ENCODE results near the gene UBE2N. TPM values are rescaled to one million over a fixed set of nuclear protein-coding genes. Genes with fewer than 3 reads are reported as not detected.

The UBE2N gene
- total RNA-seq, 2 donors from 2014 or later = 177 to 179 TPM

GRCh38 chr12:93460902-93461301 is 19.2 kb upstream of the UBE2N start:
- TF ChIP-seq, protein P1, sequence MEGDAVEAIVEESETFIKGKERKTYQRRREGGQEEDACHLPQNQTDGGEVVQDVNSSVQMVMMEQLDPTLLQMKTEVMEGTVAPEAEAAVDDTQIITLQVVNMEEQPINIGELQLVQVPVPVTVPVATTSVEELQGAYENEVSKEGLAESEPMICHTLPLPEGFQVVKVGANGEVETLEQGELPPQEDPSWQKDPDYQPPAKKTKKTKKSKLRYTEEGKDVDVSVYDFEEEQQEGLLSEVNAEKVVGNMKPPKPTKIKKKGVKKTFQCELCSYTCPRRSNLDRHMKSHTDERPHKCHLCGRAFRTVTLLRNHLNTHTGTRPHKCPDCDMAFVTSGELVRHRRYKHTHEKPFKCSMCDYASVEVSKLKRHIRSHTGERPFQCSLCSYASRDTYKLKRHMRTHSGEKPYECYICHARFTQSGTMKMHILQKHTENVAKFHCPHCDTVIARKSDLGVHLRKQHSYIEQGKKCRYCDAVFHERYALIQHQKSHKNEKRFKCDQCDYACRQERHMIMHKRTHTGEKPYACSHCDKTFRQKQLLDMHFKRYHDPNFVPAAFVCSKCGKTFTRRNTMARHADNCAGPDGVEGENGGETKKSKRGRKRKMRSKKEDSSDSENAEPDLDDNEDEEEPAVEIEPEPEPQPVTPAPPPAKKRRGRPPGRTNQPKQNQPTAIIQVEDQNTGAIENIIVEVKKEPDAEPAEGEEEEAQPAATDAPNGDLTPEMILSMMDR (conservative IDR thresholded peaks at IDR 0.05) = no peak
- Mint-ChIP-seq H3K4me3 (no peak overlapping the region), H3K4me1 (no peaks in the 10 kb centered on the region), H3K27ac (no peak overlapping the region), H3K9me3 (no peaks in the 10 kb centered on the region), H3K27me3 (ENCODE audit: insufficient read depth) (no peaks in the 10 kb centered on the region), H3K36me3 (ENCODE audit: low read depth) (no peaks in the 10 kb centered on the region)
- Histone ChIP-seq H3K36me3 (ENCODE audit: control insufficient read depth, insufficient read depth, low read length) (no peaks in the 10 kb centered on the region), H3K27ac (ENCODE audit: low read depth, low read length) (no peak overlapping the region), H3K4me3 (ENCODE audit: low read length) (no peak overlapping the region), H3K4me1 (ENCODE audit: control insufficient read depth, insufficient read depth, low read length) (no peaks in the 10 kb centered on the region), H3K9ac (ENCODE audit: extremely low read depth, low read length, poor library complexity, severe bottlenecking) (no peak overlapping the region), H3K27me3 (ENCODE audit: control insufficient read depth, insufficient read depth, low read length, poor library complexity, severe bottlenecking) (no peaks in the 10 kb centered on the region), H3K9me3 (ENCODE audit: control insufficient read depth, low read length) (no peaks in the 10 kb centered on the region)
- DNase-seq = peak; percentile 34
- WGBS, 2 experiments (ENCODE audit: insufficient coverage in 1 of 2, insufficient read length in 1 of 2) = 94 to 96% methylated on average over 7 of the region's 7 CpGs

- Histone ChIP-seq H3K9ac (ENCODE audit: extremely low read depth, low read length, poor library complexity, severe bottlenecking) (no peak overlapping the region), H3K9me3 (ENCODE audit: control insufficient read depth, low read length) (no peaks in the 10 kb centered on the region), H3K4me1 (ENCODE audit: control insufficient read depth, insufficient read depth, low read length) (no peaks in the 10 kb centered on the region), H3K27ac (ENCODE audit: low read depth, low read length) (no peak overlapping the region), H3K36me3 (ENCODE audit: control insufficient read depth, insufficient read depth, low read length) (no peaks in the 10 kb centered on the region), H3K27me3 (ENCODE audit: control insufficient read depth, insufficient read depth, low read length, poor library complexity, severe bottlenecking) (no peaks in the 10 kb centered on the region), H3K4me3 (ENCODE audit: low read length) (no peak overlapping the region)
- Mint-ChIP-seq H3K4me1 (no peaks in the 10 kb centered on the region), H3K27ac (no peak overlapping the region), H3K36me3 (ENCODE audit: low read depth) (no peaks in the 10 kb centered on the region), H3K27me3 (ENCODE audit: insufficient read depth) (no peaks in the 10 kb centered on the region), H3K9me3 (no peaks in the 10 kb centered on the region), H3K4me3 (no peak overlapping the region)
- DNase-seq = no peak
- 77 to 93% methylated on average over 3 to 6 of the region's 6 CpGs for WGBS, 2 experiments (ENCODE audit: insufficient coverage in 1 of 2, insufficient read length in 1 of 2)
- TF ChIP-seq, protein P1 (conservative IDR thresholded peaks at IDR 0.05) = no peak
Observed at GRCh38 chr12:93460003-93460402, 18.3 kb upstream of the UBE2N start.

DNA sequence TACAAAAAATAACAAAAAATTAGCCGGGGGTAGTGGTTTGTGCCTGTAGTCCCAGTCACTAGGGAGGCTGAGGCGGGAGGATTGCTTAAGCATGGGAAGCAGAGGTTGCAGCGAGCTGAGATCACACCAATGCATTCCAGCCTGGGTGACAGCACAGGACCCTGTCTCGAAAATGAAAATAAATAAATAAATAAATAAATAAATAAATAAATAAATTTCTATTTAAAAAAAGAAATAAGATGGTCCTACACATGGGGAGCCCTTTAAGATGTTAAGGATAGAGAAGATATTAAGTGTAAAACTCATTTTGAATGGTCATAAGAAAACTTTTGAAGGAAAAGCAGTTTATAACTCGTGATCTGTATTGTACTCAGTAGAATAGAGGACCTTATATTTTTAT is 17.4 kb upstream of the UBE2N start:
- no peaks in the 10 kb centered on the region for H3K9me3 ChIP-seq (ENCODE audit: control insufficient read depth, low read length)
- H3K4me1 Mint-ChIP-seq = no peaks in the 10 kb centered on the region
- no peak overlapping the region for H3K27ac ChIP-seq (ENCODE audit: low read depth, low read length)
- WGBS, 2 experiments (ENCODE audit: insufficient coverage in 1 of 2, insufficient read length in 1 of 2) = 94 to 100% methylated on average over 1 to 3 of the region's 5 CpGs
- H3K36me3 ChIP-seq (ENCODE audit: control insufficient read depth, insufficient read depth, low read length) = no peaks in the 10 kb centered on the region
- H3K27ac Mint-ChIP-seq = no peak overlapping the region
- no peak overlapping the region for H3K9ac ChIP-seq (ENCODE audit: extremely low read depth, low read length, poor library complexity, severe bottlenecking)
- H3K4me1 ChIP-seq (ENCODE audit: control insufficient read depth, insufficient read depth, low read length) = no peaks in the 10 kb centered on the region
- no peak overlapping the region for H3K4me3 Mint-ChIP-seq
- H3K27me3 Mint-ChIP-seq (ENCODE audit: insufficient read depth) = no peaks in the 10 kb centered on the region
- no peaks in the 10 kb centered on the region for H3K9me3 Mint-ChIP-seq
- H3K4me3 ChIP-seq (ENCODE audit: low read length) = no peak overlapping the region
- no peak for DNase-seq
- H3K36me3 Mint-ChIP-seq (ENCODE audit: low read depth) = no peaks in the 10 kb centered on the region
- TF ChIP-seq, protein P1 (conservative IDR thresholded peaks at IDR 0.05) = no peak
- no peaks in the 10 kb centered on the region for H3K27me3 ChIP-seq (ENCODE audit: control insufficient read depth, insufficient read depth, low read length, poor library complexity, severe bottlenecking)

Data from endodermal cell (in vitro differentiated cells).